A172 (cell line): ENCODE data around the gene CD52. TPM values are rescaled to one million over a fixed set of nuclear protein-coding genes. Genes with fewer than 3 reads are reported as not detected.
"Not testable (repeated sequence)": the region's sequence is repeated elsewhere in the genome, so short reads cannot be mapped to it uniquely, and the experiment has no call there.

Experiments
- DNase-seq: peaks from one replicate; pipeline ENCODE4 v3.0.0-alpha.2; 2015; ENCODE audit warnings: low spot score
- total RNA-seq: library from RNA; depleted of rRNA; stranded (reverse); fragments of >200 nt; shearing (Covaris generic); gene quantifications from 2 replicates; pipeline ENCODE4 v1.2.3, GENCODE V29; 2014

The CD52 gene
- total RNA-seq, 1 experiment from 2014 or later: not detected

GRCh38 chr1:26302733-26303405, 14.9 kb upstream of the CD52 start:
- DNase-seq: peak; percentile 82

GRCh38 chr1:26305667-26306289, 12.0 kb upstream of the CD52 start:
- no peak for DNase-seq

- peak; percentile 87 for DNase-seq
Measured at GRCh38 chr1:26306290-26307229, 11.2 kb upstream of the CD52 start, which contains the start of gene UBXN11. TSS of gene UBXN11 (minus strand) at chr1:26306636. CDS start at chr1:26302883, 3,753 bp downstream.

GRCh38 chr1:26307363-26307781, 10.4 kb upstream of the CD52 start:
- no peak for DNase-seq

GRCh38 chr1:26307966-26308899, 9.5 kb upstream of the CD52 start:
- DNase-seq: not testable (repeated sequence)

- DNase-seq: no peak
Measured at GRCh38 chr1:26314501-26314900, 3.3 kb upstream of the CD52 start.

GRCh38 chr1:26315874-26316850, 1.6 kb upstream of the CD52 start:
- no peak for DNase-seq

GRCh38 chr1:26317146-26317545, 612 bp upstream of the CD52 start:
- no peak for DNase-seq

- no peak for DNase-seq
Measured at GRCh38 chr1:26318338-26319064, 743 bp downstream of the CD52 start.

GRCh38 chr1:26320896-26321295, 3.1 kb downstream of the CD52 start:
- DNase-seq: no peak

- peak; percentile 63 for DNase-seq
Measured at GRCh38 chr1:26321315-26322041, 3.7 kb downstream of the CD52 start.

- no peak for DNase-seq
Measured at GRCh38 chr1:26322042-26322331, 4.2 kb downstream of the CD52 start.

GRCh38 chr1:26323382-26323781, 5.6 kb downstream of the CD52 start:
- DNase-seq: no peak

- DNase-seq: no peak
Measured at GRCh38 chr1:26324550-26324949, 6.8 kb downstream of the CD52 start.

- DNase-seq: no peak
Measured at GRCh38 chr1:26327956-26328362, 10.2 kb downstream of the CD52 start.

GRCh38 chr1:26328597-26328996, 10.8 kb downstream of the CD52 start:
- no peak for DNase-seq

GRCh38 chr1:26329380-26329779, 11.6 kb downstream of the CD52 start:
- not testable (repeated sequence) for DNase-seq

GRCh38 chr1:26330276-26330675, 12.5 kb downstream of the CD52 start:
- no peak for DNase-seq

GRCh38 chr1:26333312-26333711, 15.6 kb downstream of the CD52 start:
- DNase-seq: not testable (repeated sequence)
